Cardiac fibroblast (primary cell): Measurements from ENCODE around the gene GPAT3.

ENCODE experiments used
- DNase-seq, 2 donors: peaks; one replicate each; pipeline versions ENCODE4 v3.0.0 to v3.0.0-alpha.2; 2010; ENCODE audit warnings: low read depth in 2 of 2
- H3K4me3 ChIP-seq, 2 donors: replicated peaks in 1 of 2; 1 replicate in 1 of 2; 2 replicates in 1 of 2; pipeline ENCODE4 v1.5.1; 2011; ENCODE audit warnings: low read depth in 2 of 2, low read length in 2 of 2, mild to moderate bottlenecking in 2 of 2, moderate library complexity in 1 of 2
- CTCF ChIP-seq: IDR thresholded peaks from one replicate; pipeline ENCODE4 v1.5.1; 2011; ENCODE audit warnings: low read depth, mild to moderate bottlenecking, low read length, inconsistent platforms

GPAT3 gene

GRCh38 chr4:83527671-83528070, 8.2 kb upstream of the GPAT3 start:
- H3K4me3 ChIP-seq: no peak overlapping the region
- DNase-seq: no peak
- TF ChIP-seq CTCF: no peak

GRCh38 chr4:83536362-83537272, 709 bp downstream of the GPAT3 start:
- TF ChIP-seq CTCF: no peak
- peak overlapping the region; percentile 68 to 84 for H3K4me3 ChIP-seq
- no peak for DNase-seq

GRCh38 chr4:83542225-83542624, 6.3 kb downstream of the GPAT3 start:
- peak in 1 of 2 donors; percentile 11 for DNase-seq
- no peak for TF ChIP-seq CTCF
- no peak overlapping the region for H3K4me3 ChIP-seq

GRCh38 chr4:83546786-83547185, 10.9 kb downstream of the GPAT3 start:
- no peak overlapping the region for H3K4me3 ChIP-seq
- TF ChIP-seq CTCF: no peak
- DNase-seq: peak; percentile 15 to 16

- no peak overlapping the region for H3K4me3 ChIP-seq
- peak; percentile 92 to 97 for DNase-seq
- TF ChIP-seq CTCF: no peak
Measured at GRCh38 chr4:83548151-83548905, 12.4 kb downstream of the GPAT3 start.

- DNase-seq: peak; percentile 51 to 77
- no peak for TF ChIP-seq CTCF
- H3K4me3 ChIP-seq: no peak overlapping the region
Measured at GRCh38 chr4:83552083-83552482, 16.2 kb downstream of the GPAT3 start.
